Kidney epithelial cell (primary cell): ENCODE data around the gene PNMA6E. TPM values are rescaled to one million over a fixed set of nuclear protein-coding genes. Genes with fewer than 3 reads are reported as not detected.

Experiments
- DNase-seq: peaks from one replicate; pipeline ENCODE4 v3.0.0-alpha.2; 2010; ENCODE audit warnings: low read depth
- H3K27me3 ChIP-seq: 2 replicates; pipeline ENCODE4 v1.6.0; 2011; ENCODE audit warnings: low read length; ENCODE audit not compliant: control insufficient read depth, insufficient read depth
- H3K36me3 ChIP-seq: 2 replicates; pipeline ENCODE4 v1.5.1; 2011; ENCODE audit warnings: low read length; ENCODE audit not compliant: control insufficient read depth, insufficient read depth
- H3K4me3 ChIP-seq: 2 replicates; pipeline ENCODE4 v1.5.1; 2011; ENCODE audit warnings: low read depth, mild to moderate bottlenecking, control low read depth, low read length
- CTCF ChIP-seq: IDR thresholded peaks from 2 replicates; pipeline ENCODE4 v1.5.1; 2011; ENCODE audit warnings: mild to moderate bottlenecking, moderate library complexity, low read length, control low read depth, inconsistent platforms; ENCODE audit not compliant: insufficient read depth, poor library complexity, severe bottlenecking
- total RNA-seq: library from RNA; depleted of rRNA; stranded (reverse); fragments of >200 nt; gene quantifications from 2 replicates; pipeline ENCODE4 v1.2.3, GENCODE V29; 2015

Gene PNMA6E
- total RNA-seq, 1 donor from 2014 or later, result not detected

GRCh38 chrX:153409414-153410101 lies 8.4 kb upstream of the PNMA6E start:
- no peak for TF ChIP-seq CTCF
- H3K36me3 ChIP-seq, result no peaks in the 10 kb centered on the region
- DNase-seq, result no peak
- peaks cover 7% of the 10 kb centered on the region for H3K27me3 ChIP-seq
- H3K4me3 ChIP-seq, result no peak overlapping the region

- Histone ChIP-seq H3K36me3 (no peaks in the 10 kb centered on the region), H3K4me3 (no peak overlapping the region), H3K27me3 (peaks cover 7% of the 10 kb centered on the region)
- no peak for DNase-seq
- TF ChIP-seq CTCF, result no peak
Measured at GRCh38 chrX:153408871-153409351, 7.8 kb upstream of the PNMA6E start.

- no peaks in the 10 kb centered on the region for H3K36me3 ChIP-seq
- H3K27me3 ChIP-seq, result peaks cover 7% of the 10 kb centered on the region
- no peak for DNase-seq
- no peak for TF ChIP-seq CTCF
- no peak overlapping the region for H3K4me3 ChIP-seq
Measured at GRCh38 chrX:153408221-153408721, 7.1 kb upstream of the PNMA6E start.

GRCh38 chrX:153407736-153408135 lies 6.6 kb upstream of the PNMA6E start:
- no peak for TF ChIP-seq CTCF
- Histone ChIP-seq H3K36me3 (no peaks in the 10 kb centered on the region), H3K27me3 (peaks cover 7% of the 10 kb centered on the region)

GRCh38 chrX:153406903-153407302 lies 5.8 kb upstream of the PNMA6E start:
- H3K36me3 ChIP-seq, result no peaks in the 10 kb centered on the region
- TF ChIP-seq CTCF, result no peak
- no peak overlapping the region for H3K4me3 ChIP-seq
- H3K27me3 ChIP-seq, result peaks cover 6% of the 10 kb centered on the region
- no peak for DNase-seq

More at GRCh38 chrX:153407736-153408135, 6.6 kb upstream of the PNMA6E start:
- no peak for DNase-seq
- no peak overlapping the region for H3K4me3 ChIP-seq
